Measurements from ENCODE around the gene FAM186B.
A peak's percentile ranks its signal among the peaks of the same experiment; 100 is the strongest.

DNA sequence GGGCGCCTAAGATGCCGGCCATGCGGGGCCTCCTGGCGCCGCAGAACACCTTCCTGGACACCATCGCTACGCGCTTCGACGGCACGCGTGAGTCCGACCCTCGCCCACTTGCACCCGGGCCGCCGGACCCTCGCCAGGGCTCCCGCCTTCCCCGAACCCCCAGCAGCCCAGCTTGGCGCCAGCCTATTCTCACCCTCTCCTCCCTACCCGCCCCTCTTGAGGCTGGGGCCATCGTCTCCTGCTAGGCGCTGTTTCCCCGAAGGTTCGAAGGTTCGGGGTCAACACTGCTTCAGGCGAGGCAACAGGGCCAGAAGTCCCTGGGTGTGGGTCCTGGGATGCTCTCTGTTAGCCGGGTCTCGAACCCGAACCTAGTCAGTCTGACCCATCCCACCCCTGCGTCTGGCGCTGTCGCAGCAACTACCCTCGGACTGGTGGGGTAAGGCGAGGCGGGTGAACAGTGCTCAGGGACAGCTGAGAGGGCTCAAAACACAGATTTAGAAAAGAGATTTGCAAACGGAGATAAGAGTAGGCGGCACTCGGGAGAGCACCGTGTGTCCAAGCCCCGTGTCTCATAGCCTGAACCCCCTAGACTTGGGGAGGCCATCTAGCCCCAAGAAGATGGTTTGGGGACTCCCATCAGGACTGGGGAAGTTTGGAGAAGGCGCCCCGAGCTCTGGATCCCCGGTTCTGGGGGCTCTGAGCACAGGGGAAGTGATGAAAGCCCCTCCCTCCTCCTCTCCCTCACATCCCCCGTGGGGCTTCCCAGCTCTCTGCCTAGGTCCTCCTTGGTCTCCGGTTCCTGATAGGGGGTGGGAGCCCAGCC, 65.8 kb downstream of the FAM186B start:
- TF ChIP-seq, protein P1, sequence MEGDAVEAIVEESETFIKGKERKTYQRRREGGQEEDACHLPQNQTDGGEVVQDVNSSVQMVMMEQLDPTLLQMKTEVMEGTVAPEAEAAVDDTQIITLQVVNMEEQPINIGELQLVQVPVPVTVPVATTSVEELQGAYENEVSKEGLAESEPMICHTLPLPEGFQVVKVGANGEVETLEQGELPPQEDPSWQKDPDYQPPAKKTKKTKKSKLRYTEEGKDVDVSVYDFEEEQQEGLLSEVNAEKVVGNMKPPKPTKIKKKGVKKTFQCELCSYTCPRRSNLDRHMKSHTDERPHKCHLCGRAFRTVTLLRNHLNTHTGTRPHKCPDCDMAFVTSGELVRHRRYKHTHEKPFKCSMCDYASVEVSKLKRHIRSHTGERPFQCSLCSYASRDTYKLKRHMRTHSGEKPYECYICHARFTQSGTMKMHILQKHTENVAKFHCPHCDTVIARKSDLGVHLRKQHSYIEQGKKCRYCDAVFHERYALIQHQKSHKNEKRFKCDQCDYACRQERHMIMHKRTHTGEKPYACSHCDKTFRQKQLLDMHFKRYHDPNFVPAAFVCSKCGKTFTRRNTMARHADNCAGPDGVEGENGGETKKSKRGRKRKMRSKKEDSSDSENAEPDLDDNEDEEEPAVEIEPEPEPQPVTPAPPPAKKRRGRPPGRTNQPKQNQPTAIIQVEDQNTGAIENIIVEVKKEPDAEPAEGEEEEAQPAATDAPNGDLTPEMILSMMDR (IDR thresholded peaks at IDR 0.05; ENCODE audit: borderline replicate concordance, extremely low read depth, low read length, poor library complexity, severe bottlenecking), result no peak
- peak; percentile 16 for TF ChIP-seq EZH2 (IDR thresholded peaks at IDR 0.05; ENCODE audit: borderline replicate concordance, low read depth, low read length, severe bottlenecking)
